ENCODE data around the gene KMT2C.

DNA sequence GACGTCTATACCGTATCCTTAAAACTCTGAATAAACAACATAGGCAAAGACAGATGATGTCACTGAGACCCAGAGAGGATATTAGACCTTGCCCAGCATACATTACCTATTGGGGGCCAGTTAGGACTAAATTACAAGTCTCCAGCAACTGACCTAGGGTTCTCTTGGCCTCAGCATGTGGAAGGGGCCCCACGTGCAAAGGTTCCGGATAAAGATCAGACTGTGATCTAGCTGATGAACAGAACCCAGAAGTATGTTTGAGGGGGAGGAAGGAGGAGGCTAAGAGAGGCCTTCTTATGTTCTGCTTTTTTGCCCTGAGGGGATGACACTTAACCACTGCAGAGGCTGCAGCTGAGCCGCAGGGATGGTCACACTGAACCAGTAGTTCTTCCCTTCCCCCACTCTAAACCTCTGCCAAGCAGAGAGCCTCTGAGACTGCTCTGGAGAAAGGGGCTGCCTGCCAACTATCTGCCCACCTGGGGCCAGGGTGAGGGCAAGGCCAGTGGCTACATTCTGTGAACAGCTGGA is 24.0 kb upstream of the KMT2C start:
- TF ChIP-seq, protein P1, sequence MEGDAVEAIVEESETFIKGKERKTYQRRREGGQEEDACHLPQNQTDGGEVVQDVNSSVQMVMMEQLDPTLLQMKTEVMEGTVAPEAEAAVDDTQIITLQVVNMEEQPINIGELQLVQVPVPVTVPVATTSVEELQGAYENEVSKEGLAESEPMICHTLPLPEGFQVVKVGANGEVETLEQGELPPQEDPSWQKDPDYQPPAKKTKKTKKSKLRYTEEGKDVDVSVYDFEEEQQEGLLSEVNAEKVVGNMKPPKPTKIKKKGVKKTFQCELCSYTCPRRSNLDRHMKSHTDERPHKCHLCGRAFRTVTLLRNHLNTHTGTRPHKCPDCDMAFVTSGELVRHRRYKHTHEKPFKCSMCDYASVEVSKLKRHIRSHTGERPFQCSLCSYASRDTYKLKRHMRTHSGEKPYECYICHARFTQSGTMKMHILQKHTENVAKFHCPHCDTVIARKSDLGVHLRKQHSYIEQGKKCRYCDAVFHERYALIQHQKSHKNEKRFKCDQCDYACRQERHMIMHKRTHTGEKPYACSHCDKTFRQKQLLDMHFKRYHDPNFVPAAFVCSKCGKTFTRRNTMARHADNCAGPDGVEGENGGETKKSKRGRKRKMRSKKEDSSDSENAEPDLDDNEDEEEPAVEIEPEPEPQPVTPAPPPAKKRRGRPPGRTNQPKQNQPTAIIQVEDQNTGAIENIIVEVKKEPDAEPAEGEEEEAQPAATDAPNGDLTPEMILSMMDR (conservative IDR thresholded peaks at IDR 0.05), result no peak
- no peak for TF ChIP-seq EZH2 (IDR thresholded peaks at IDR 0.05; ENCODE audit: low read depth)
